Neuronal stem cell (in vitro differentiated cells): ENCODE measurements around the gene STARD10. TPM values are rescaled to one million over a fixed set of nuclear protein-coding genes. Genes with fewer than 3 reads are reported as not detected.

ENCODE experiments used
- DNase-seq: peaks from one replicate; pipeline ENCODE4 v3.0.0-alpha.2; 2013; ENCODE audit warnings: low spot score
- H2AFZ ChIP-seq: one replicate; pipeline ENCODE4 v1.6.1; 2013; ENCODE audit warnings: mild to moderate bottlenecking, low read length, inconsistent platforms
- H2AK5ac ChIP-seq: 2 replicates; pipeline ENCODE4 v1.6.1; 2013; ENCODE audit warnings: low read depth, mild to moderate bottlenecking, inconsistent platforms, low read length, moderate library complexity, mixed read lengths
- H2BK120ac ChIP-seq: 2 replicates; pipeline ENCODE4 v1.6.1; 2013; ENCODE audit warnings: low read depth, mild to moderate bottlenecking, inconsistent platforms, low read length, moderate library complexity, mixed read lengths
- H2BK12ac ChIP-seq: one replicate; pipeline ENCODE4 v1.6.1; 2013; ENCODE audit warnings: low read length, inconsistent platforms
- H2BK15ac ChIP-seq: 2 replicates; pipeline ENCODE4 v1.6.1; 2013; ENCODE audit warnings: mild to moderate bottlenecking, low read length, inconsistent platforms, mixed read lengths
- H2BK5ac ChIP-seq: one replicate; pipeline ENCODE4 v1.6.1; 2013; ENCODE audit warnings: inconsistent platforms, mild to moderate bottlenecking, low read length, moderate library complexity
- H3K14ac ChIP-seq: one replicate; pipeline ENCODE4 v1.6.1; 2013; ENCODE audit warnings: low read length, inconsistent platforms
- H3K18ac ChIP-seq: 2 replicates; pipeline ENCODE4 v1.6.1; 2013; ENCODE audit warnings: low read length, inconsistent platforms
- H3K23ac ChIP-seq: 2 replicates; pipeline ENCODE4 v1.6.1; 2013; ENCODE audit warnings: low read depth, mild to moderate bottlenecking, mixed read lengths, low read length, inconsistent platforms; ENCODE audit not compliant: poor library complexity
- H3K27ac ChIP-seq: replicated peaks from 3 replicates; pipeline ENCODE4 v1.5.1; 2013; ENCODE audit warnings: low read length, inconsistent platforms
- H3K27me3 ChIP-seq, 3 experiments: 2 replicates each; pipeline ENCODE4 v1.6.1; 2013; ENCODE audit warnings: low read length in 3 of 3, mild to moderate bottlenecking in 2 of 3, inconsistent platforms in 1 of 3, low read depth in 1 of 3, mixed read lengths in 1 of 3, moderate library complexity in 1 of 3; ENCODE audit not compliant: control insufficient read depth in 3 of 3, insufficient read depth in 3 of 3
- H3K36me3 ChIP-seq, 2 donors: replicated peaks in 1 of 2; 2 replicates each; pipeline ENCODE4 v1.6.1; 2013; ENCODE audit warnings: low read length in 2 of 2; ENCODE audit not compliant: control insufficient read depth in 2 of 2, insufficient read depth in 2 of 2
- H3K4ac ChIP-seq: 2 replicates; pipeline ENCODE4 v1.6.1; 2013; ENCODE audit warnings: inconsistent platforms, mild to moderate bottlenecking, low read length, moderate library complexity
- H3K4me1 ChIP-seq, 2 donors: 1 replicate in 1 of 2; 2 replicates in 1 of 2; pipeline ENCODE4 v1.6.1; 2013; ENCODE audit warnings: low read length in 2 of 2, low read depth in 1 of 2; ENCODE audit not compliant: control insufficient read depth in 2 of 2, insufficient read depth in 1 of 2
- H3K4me2 ChIP-seq: one replicate; pipeline ENCODE4 v1.6.1; 2013; ENCODE audit warnings: mild to moderate bottlenecking, low read length, inconsistent platforms; ENCODE audit not compliant: insufficient read depth, poor library complexity, severe bottlenecking
- H3K4me3 ChIP-seq, 2 donors: 2 replicates each; pipeline ENCODE4 v1.5.1; 2013; ENCODE audit warnings: low read length in 2 of 2, mild to moderate bottlenecking in 2 of 2, inconsistent platforms in 1 of 2, moderate library complexity in 1 of 2
- H3K79me1 ChIP-seq: one replicate; pipeline ENCODE4 v1.6.1; 2013; ENCODE audit warnings: low read depth, mild to moderate bottlenecking, inconsistent platforms, low read length, moderate library complexity
- H3K9ac ChIP-seq: one replicate; pipeline ENCODE4 v1.6.1; 2013; ENCODE audit warnings: mild to moderate bottlenecking, low read depth, low read length, inconsistent platforms; ENCODE audit not compliant: poor library complexity
- H3K9me3 ChIP-seq, 2 donors: replicated peaks in 1 of 2; 2 replicates each; pipeline versions ENCODE3 to v1.6.1; 2013; ENCODE audit warnings: low read length in 2 of 2, mild to moderate bottlenecking in 2 of 2, inconsistent platforms in 1 of 2, low read depth in 1 of 2, mixed read lengths in 1 of 2, moderate library complexity in 1 of 2; ENCODE audit not compliant: control insufficient read depth in 2 of 2, insufficient read depth in 1 of 2
- H4K8ac ChIP-seq: one replicate; pipeline ENCODE4 v1.6.1; 2013; ENCODE audit warnings: low read depth, mild to moderate bottlenecking, inconsistent platforms, low read length, moderate library complexity
- H4K91ac ChIP-seq: one replicate; pipeline ENCODE4 v1.6.1; 2013; ENCODE audit warnings: low read length, low read depth, mild to moderate bottlenecking, inconsistent platforms; ENCODE audit not compliant: poor library complexity
- WGBS, 2 donors: extraction: QIAGEN DNeasy Blood & Tissue Kit; methylation state at CpG; one replicate each; pipeline ENCODE4 v1.1.7; 2013; ENCODE audit warnings: missing lambda C conversion rate in 2 of 2, mixed read lengths in 1 of 2; ENCODE audit not compliant: insufficient read length in 2 of 2, insufficient replicate concordance in 1 of 2; ENCODE audit errors: extremely low coverage in 2 of 2; 5-methylcytosine and 5-hydroxymethylcytosine counted together
- polyA plus RNA-seq, 2 experiments: library from polyadenylated mRNA; stranded (reverse); fragments of 200-250 nt; gene quantifications; one replicate each; pipeline ENCODE4 v1.2.3, GENCODE V29; 2013

STARD10 gene, protein sequence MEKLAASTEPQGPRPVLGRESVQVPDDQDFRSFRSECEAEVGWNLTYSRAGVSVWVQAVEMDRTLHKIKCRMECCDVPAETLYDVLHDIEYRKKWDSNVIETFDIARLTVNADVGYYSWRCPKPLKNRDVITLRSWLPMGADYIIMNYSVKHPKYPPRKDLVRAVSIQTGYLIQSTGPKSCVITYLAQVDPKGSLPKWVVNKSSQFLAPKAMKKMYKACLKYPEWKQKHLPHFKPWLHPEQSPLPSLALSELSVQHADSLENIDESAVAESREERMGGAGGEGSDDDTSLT
- polyA plus RNA-seq (2013, experiment 1 of 2), result 19.9 TPM
- polyA plus RNA-seq (2013, experiment 2 of 2), result 17.9 TPM

DNA sequence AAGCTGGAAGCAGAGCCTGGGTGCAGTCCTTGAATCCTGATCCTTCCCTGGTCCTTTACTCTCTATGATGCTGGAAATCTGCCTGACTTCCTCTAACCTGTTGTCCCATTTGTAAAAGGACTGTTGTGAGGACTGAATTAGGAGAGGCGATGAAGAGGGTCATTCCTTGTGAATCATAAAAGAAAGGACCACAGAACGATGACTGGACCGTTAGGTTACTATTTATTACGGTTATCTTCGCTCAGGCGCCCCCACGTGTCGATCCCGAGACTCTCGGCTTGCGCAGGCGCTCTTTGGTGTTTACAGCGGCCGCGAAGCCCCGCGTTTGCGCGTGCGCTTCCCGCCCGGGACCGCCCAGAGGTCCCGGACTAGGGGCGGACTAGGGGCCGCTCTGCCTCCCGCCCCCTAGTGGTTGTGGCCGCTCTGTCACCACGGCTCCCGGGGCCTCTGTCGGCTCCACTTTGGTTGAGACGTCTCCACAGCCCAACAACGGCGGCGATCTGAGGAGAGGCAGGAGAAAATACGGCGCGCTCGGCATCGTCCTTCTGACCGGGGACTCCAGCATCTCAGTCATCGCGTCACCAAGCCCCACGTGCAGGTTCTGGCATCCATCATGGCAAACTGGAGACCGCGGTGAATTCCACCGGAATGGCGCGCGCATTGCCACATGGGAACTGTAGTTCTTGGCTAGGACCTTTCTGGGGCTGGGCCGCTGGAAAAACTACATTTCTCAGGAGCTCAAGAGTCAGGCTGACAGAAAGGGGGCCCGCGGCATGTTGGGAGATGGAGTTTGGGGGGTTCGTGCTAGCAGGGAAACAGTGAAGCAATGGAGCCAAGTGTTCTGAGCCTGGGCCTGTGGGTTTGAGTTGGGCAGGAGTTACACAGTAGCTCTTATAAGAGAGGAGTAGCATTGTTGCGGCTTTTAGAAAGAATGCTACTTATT is at the start of gene STARD10:
STARD10 (minus strand) TSS at position 623 of the 943 bp plus-strand sequence. CDS start 12,866 bp downstream, outside the sequence.
- H2BK12ac ChIP-seq, result no peak within 1 kb of the TSS
- H3K79me1 ChIP-seq, result no peaks in the 10 kb centered on the region
- peak within 1 kb of the TSS; percentile 94 for H2AFZ ChIP-seq
- H3K4me3 ChIP-seq, result peak within 1 kb of the TSS; percentile 70 to 93
- H3K18ac ChIP-seq, result peak within 1 kb of the TSS; percentile 96
- peak within 1 kb of the TSS; percentile 70 for H4K8ac ChIP-seq
- no peak within 1 kb of the TSS for H3K4ac ChIP-seq
- no peaks in the 10 kb centered on the region for H3K27me3 ChIP-seq
- no peak within 1 kb of the TSS for H2BK15ac ChIP-seq
- peak within 1 kb of the TSS; percentile 76 for H3K23ac ChIP-seq
- H4K91ac ChIP-seq, result peak within 1 kb of the TSS; percentile 33
- no peak within 1 kb of the TSS for H2AK5ac ChIP-seq
- no CpG with 5 or more reads among the region's 55 CpGs for WGBS, 2 donors
- H3K14ac ChIP-seq, result peak within 1 kb of the TSS; percentile 72
- no peaks in the 10 kb centered on the region for H3K36me3 ChIP-seq
- peak within 1 kb of the TSS; percentile 32 for H3K4me2 ChIP-seq
- peak within 1 kb of the TSS; percentile 76 for H2BK5ac ChIP-seq
- H3K27ac ChIP-seq, result peak within 1 kb of the TSS; percentile 70
- peaks cover 13 to 18% of the 10 kb centered on the region in 2 donors for H3K4me1 ChIP-seq
- H3K9me3 ChIP-seq, result no peaks in the 10 kb centered on the region
- DNase-seq, result peak; percentile 95
- H2BK120ac ChIP-seq, result no peak within 1 kb of the TSS
- H3K9ac ChIP-seq, result peak within 1 kb of the TSS; percentile 91

DNA sequence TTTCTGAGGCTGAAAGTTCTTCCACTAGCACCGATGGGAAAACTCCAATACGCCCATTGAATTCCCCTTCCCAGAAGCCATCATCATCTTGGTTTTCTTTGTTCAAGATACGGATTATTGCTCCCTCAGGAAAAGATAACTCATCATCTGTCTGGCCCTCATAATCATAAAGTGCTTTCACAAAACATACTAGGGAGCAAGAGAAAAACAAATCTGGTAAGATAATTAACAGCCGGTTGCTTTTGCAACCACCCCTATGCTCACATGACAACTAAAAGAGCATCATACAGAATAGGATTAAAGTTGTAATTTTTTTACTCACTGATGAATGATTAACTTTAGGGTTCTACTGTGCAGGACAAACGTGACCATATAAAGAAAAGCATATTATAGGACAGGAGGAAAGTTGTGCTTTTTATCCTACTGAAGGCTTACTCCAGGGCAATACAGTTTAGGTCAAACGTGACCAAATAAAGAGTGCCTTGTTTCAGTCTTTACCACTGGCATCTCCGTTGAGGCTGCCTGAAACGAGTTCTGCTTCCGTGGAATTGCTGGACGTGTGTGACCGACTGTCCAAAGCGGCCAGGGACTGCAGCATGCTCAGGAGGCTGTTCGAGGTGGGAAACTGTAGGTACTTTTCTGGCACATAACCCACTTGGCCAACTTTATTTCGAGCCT is 48.9 kb upstream of the STARD10 start:
- peaks cover 10 to 65% of the 10 kb centered on the region in 2 donors for H3K36me3 ChIP-seq
- no peak overlapping the region for H4K8ac ChIP-seq
- no peak overlapping the region for H2BK120ac ChIP-seq
- no peak overlapping the region for H3K23ac ChIP-seq
- DNase-seq, result no peak
- H4K91ac ChIP-seq, result no peak overlapping the region
- H3K14ac ChIP-seq, result no peak overlapping the region
- H3K27ac ChIP-seq, result no peak overlapping the region
- H3K9me3 ChIP-seq, result no peaks in the 10 kb centered on the region
- no peak overlapping the region for H2BK15ac ChIP-seq
- no peak overlapping the region for H3K4me3 ChIP-seq
- no peak overlapping the region for H3K4ac ChIP-seq
- no peak overlapping the region for H2AK5ac ChIP-seq
- no peak overlapping the region for H3K9ac ChIP-seq
- H3K27me3 ChIP-seq, result no peaks in the 10 kb centered on the region
- H3K4me2 ChIP-seq, result no peak overlapping the region
- no peak overlapping the region for H2BK5ac ChIP-seq
- H3K4me1 ChIP-seq, result no peaks in the 10 kb centered on the region
- WGBS, 2 donors, result no CpG with 5 or more reads among the region's 14 CpGs
- H2AFZ ChIP-seq, result no peak overlapping the region
- no peaks in the 10 kb centered on the region for H3K79me1 ChIP-seq
- no peak overlapping the region for H2BK12ac ChIP-seq
- no peak overlapping the region for H3K18ac ChIP-seq

DNA sequence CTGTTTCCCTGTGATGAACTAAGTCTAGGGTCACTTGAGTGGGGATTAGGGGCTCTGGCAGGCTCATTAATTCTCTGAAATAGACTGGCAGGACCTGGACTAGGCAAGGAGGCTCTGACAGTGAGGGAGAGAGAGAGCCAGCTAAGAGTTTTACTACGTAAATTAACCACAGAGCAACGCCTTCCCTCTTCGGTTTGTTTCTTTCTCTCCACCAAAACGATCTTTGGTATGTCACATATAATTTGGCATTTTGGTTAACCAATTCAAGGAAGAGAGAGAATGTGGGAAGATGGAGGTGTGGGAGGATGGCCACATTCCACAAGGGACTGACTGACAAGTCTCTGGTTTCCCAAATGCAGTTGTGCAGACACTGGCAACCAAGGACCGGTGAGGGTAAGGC is 48.3 kb upstream of the STARD10 start:
- Histone ChIP-seq H3K23ac (no peak overlapping the region), H3K18ac (no peak overlapping the region), H4K91ac (no peak overlapping the region), H3K9me3 (no peaks in the 10 kb centered on the region), H2BK12ac (no peak overlapping the region), H2BK15ac (no peak overlapping the region), H3K27ac (no peak overlapping the region), H3K4me2 (no peak overlapping the region), H3K79me1 (no peaks in the 10 kb centered on the region), H3K4me1 (no peaks in the 10 kb centered on the region), H2BK120ac (no peak overlapping the region), H3K9ac (no peak overlapping the region), H3K14ac (no peak overlapping the region), H3K4me3 (no peak overlapping the region), H2AK5ac (no peak overlapping the region), H2AFZ (no peak overlapping the region), H3K27me3 (no peaks in the 10 kb centered on the region), H4K8ac (no peak overlapping the region), H3K36me3 (peaks cover 14 to 69% of the 10 kb centered on the region in 2 donors), H2BK5ac (no peak overlapping the region), H3K4ac (no peak overlapping the region)
- no CpG with 5 or more reads among the region's 5 CpGs for WGBS, 2 donors
- no peak for DNase-seq
